GM18870 (cell line): ENCODE data around the gene SLIT2.

Experiments used
- ATAC-seq: cut with Tn5 transposase; IDR thresholded peaks from one replicate; pipeline ENCODE4 v1.9.1; 2021; ENCODE audit warnings: moderate library complexity; ENCODE audit not compliant: unreplicated experiment

The SLIT2 gene

GRCh38 chr4:20265726-20266125 lies 14.0 kb downstream of the SLIT2 start:
- ATAC-seq = no peak

DNA sequence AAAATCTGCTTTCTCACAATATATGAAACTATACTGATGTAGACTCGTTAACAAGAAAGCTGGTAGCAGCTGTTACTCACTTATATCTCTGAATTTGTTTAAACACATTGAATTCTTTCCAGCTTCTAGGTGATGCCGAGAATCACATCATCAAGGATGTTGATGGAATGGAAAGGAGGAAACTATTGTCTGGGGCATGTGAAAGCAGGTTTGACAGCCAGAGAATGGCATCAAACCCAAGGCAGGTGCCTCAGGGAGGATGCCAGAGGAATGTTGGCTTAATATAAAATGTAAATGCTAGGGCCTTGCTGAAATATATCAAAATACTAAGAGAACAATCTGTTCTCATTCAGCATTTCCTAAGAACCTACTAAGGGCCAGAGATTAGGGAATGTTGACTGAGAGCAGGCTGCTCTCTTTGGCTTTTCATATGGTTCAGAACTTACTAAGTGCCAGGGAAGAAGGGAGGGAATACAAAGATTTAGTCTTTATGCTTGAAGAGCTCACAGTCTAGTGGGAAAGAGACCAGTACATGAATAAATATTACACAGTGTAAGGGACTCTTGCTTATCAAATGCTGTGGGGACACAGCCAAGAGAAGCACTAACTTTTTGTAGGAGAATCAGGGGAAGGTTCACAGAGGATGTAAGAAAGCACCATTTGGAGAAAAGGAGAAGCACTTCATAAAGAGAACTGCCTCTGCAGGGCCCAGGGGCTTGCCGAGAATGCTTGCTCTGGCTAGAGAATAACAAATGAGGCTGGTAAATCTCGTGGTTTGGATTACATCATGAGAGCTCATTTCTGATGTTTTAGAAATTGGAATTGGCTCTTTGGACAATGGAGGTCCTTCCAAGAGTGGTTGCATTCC lies 14.7 kb downstream of the SLIT2 start:
- no peak for ATAC-seq

GRCh38 chr4:20268028-20268427 lies 16.3 kb downstream of the SLIT2 start:
- no peak for ATAC-seq

DNA sequence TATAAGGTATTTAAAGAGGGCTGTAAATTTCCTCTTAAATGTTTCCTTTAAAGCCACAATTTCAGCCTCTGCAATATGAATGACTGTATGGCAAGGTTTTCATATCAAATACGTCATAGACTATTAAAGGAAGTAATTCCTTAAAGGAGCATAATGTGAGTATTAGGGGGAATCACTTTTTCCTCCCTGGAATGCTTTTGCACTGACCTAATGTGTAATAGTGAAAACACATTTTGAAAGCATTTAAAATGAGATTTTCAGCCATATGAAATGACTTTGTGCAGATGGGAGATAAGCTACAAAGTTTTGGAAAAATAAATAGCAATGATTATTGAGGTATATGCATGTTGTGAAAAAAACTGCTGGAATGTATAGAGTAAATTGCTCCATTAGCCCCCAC lies 17.6 kb downstream of the SLIT2 start:
- ATAC-seq = no peak

DNA sequence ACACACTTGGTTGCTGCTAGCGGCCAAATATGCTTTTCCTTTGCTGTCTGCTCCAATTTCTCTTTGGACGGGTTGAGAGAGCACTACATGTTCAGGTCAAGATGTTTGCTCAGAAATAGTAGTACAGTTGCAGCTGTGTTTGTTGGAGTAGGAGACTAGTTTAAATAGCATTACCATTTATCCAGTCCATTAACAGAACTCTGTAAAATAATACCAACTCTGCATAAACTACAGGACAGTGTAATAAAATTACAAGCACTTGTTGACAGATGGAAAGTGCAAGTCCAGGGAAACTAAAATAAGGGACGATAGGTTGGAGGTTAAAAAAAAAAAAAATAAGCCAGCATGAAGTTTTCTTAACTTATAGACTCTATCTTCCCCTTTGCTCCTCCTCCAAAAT lies 20.2 kb downstream of the SLIT2 start:
- no peak for ATAC-seq

- ATAC-seq = no peak
Measured at GRCh38 chr4:20272411-20272872, 20.7 kb downstream of the SLIT2 start.

DNA sequence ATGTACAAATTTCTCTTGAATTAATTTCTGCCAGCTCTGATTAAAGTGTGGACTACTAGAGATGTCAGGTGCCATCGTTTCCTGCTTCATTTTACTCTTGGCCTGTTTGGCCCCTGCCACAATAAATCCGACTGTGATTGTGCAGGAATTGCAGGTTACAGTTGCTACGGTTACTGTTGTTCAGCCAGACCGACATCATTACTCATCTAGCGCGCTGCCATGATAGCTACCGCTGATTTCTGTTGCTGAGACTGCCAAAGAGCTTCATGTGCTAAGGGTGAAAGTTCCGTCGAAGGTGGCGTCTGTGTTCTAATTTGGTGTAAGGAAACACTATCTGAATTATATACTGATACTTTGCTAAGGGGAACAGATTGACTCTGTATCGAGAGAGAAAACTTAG lies 22.1 kb downstream of the SLIT2 start:
- ATAC-seq = no peak

DNA sequence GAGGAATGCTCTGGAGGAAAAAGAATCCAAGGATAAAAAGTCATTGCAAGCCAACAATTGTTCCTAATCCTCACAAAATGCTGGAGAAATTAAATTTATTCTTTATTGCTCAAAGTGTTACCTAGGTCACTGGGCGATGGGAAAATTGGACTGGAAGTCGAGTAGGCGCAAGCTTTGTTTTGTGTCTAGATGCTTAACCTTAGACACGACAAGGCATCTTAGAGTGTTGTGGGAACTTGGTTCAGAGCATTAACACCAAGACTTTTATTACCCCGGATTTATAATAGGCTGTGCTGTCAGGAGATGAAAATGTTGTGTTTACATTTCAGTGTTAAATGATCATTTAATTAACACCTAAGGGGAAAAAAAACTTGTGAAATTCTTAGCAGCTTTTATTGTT lies 25.1 kb downstream of the SLIT2 start:
- ATAC-seq = no peak

DNA sequence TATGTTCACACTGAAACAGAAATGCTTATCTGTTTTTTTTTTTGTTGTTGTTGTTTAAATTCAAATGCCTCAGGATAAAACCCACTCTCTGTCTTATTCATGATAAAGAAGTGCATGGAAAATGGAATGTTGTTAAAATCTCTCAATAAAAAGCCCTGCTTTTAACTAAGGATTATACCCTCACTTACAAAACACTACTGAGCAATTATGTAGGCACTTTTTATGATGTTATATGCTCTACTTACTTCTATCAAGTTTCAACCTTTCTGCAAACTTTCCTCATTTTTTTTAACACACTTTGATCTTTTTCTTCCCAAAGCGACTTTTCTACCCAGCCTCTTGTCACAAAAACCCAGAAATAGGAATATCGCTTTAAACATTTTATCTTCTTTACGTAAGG lies 26.5 kb downstream of the SLIT2 start:
- ATAC-seq = no peak

GRCh38 chr4:20279381-20279780 lies 27.7 kb downstream of the SLIT2 start:
- ATAC-seq = no peak

DNA sequence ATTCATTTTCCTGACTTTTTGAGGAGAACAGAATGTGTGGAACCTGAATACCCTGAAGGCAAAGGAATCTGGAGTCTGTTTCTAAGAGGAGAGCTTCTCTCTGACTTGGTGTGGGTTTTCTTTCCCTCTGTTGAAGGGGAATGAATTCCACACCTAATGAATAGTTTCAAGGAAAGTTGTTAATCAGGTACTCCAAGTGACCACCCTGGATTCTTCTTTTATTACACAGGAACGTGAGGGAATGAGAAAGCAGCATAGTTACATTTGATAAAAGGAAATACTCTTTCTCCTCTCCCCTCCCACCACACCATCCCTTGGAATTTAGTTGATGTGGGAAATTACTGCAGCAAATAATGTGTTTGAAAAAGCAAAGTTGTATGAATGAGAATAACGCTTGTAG lies 29.7 kb downstream of the SLIT2 start:
- no peak for ATAC-seq

DNA sequence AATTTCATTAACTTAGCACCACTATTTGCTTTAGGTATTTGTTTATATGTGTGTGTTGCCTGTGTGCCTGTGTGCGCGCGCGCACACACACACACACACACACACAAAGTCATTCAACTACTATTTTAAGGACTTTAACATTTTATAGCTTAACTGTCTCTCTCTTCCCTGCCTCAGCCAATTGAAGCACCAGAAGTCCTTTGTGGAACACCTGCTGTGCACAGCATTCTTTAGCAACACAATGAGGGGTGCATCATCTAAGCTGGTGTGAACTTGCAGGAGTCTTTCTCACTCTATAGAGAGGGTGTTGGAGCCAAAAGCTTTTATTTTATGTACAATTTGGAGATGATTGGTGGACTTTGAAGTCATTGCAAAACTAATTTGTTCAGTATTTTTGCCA lies 31.3 kb downstream of the SLIT2 start:
- no peak for ATAC-seq

GRCh38 chr4:20284990-20285389 lies 33.3 kb downstream of the SLIT2 start:
- no peak for ATAC-seq

DNA sequence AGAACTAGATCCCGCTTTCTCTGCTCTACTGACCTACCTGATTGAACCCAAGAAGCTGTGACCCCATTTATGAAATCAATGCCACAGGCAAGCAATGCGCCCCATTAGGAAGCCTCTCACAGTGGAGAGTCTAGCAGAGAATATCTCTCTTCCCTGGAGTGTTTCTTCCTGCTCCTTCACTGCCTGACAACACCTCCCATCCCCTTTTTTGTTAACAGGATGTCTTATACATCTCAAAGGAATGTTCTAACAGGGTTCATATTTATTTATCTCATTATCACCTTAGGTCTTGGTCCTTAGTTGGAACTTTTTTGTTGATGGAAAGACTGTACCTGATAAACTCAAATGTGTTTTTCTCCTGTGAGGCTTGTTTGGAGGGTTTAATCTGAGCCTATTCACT lies 35.5 kb downstream of the SLIT2 start:
- no peak for ATAC-seq

GRCh38 chr4:20288047-20288650 lies 36.4 kb downstream of the SLIT2 start:
- ATAC-seq = no peak

GRCh38 chr4:20288846-20289512 lies 37.3 kb downstream of the SLIT2 start:
- ATAC-seq = no peak

GRCh38 chr4:20289782-20290181 lies 38.1 kb downstream of the SLIT2 start:
- no peak for ATAC-seq

DNA sequence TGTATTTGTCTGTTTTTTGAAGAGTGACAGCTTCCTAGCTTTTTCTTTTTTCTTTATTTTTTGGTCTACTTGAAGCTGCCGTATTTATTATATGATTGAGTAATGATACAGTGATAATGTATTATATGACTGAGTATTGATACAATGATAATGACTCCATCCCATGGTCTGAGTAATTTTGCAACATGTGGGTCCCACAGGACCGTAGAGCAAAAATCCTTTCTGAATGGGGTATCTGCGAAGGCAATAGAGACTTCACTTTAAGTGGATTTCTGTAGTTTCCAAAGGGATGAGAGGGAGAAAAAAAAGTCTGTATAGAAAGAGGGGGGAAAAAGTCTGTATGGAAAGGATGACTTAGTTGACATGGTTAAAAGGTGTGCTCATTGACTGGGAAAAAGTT lies 41.0 kb downstream of the SLIT2 start:
- no peak for ATAC-seq

DNA sequence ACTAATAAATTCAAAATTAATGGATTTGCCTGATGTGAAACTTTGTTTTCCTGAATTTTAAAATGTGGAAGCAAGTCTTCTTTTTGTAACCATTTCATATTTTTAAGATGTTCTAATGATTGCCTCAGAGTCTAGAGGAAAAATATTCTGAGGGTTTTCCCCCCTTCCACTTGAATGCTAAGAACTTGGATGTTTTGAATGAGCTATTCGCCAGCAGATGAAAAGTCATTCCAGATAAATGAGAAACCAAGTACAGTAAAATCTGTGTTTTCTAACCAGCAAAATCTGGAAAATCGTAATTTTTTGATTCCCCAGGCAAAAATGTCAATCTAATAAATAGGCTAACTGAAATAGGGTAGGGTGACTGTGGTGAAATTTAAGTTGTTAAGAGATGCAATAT lies 45.6 kb downstream of the SLIT2 start:
- no peak for ATAC-seq

DNA sequence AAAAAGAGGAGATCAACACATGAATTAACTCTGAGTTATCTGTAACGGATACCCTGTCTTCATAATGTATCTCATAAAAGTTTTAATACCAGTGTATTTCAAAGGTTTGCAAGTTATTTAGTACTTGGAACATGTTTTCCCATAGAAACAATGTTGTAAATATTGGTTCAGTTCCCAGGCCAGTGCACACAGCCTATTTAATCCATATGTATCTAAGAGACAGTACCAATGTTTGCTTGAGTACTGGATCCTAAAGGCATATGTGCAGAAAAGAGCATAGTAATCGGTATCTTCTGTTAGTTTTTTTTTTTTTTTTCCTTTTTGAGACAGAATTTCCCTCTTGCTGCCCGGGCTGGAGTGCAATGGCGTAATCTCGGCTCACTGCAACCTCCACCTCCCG lies 46.1 kb downstream of the SLIT2 start:
- no peak for ATAC-seq

DNA sequence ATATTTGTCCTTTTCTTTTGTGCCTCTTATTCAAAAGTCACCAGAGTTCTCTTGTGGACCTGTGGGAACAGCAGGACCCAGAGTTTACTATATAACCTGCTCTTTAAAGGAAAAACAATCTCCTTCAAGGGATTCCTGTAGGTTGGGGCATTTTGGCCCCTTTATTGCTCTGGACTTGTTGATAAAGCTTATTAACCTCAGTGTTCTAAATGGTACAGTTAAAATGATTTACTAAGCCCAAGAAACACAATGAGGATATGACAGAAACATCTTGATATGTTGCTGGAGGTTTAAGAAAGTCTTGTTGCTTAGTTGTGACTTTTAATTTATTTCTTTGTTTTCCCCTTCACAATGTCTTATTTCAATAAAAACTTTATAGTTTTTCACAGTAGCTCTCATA lies 46.8 kb downstream of the SLIT2 start:
- ATAC-seq = no peak

- ATAC-seq = no peak
Measured at GRCh38 chr4:20298986-20299385, 47.3 kb downstream of the SLIT2 start.
